HG03045 (cell line): ENCODE results near the gene CLBA1.
"Not testable (repeated sequence)": the region's sequence is repeated elsewhere in the genome, so short reads cannot be mapped to it uniquely, and the experiment has no call there.

Experiments
- ATAC-seq: cut with Tn5 transposase; IDR thresholded peaks from one replicate; pipeline ENCODE4 v1.9.1; 2021; ENCODE audit warnings: mild to moderate bottlenecking, moderate library complexity; ENCODE audit not compliant: unreplicated experiment

The CLBA1 gene

DNA sequence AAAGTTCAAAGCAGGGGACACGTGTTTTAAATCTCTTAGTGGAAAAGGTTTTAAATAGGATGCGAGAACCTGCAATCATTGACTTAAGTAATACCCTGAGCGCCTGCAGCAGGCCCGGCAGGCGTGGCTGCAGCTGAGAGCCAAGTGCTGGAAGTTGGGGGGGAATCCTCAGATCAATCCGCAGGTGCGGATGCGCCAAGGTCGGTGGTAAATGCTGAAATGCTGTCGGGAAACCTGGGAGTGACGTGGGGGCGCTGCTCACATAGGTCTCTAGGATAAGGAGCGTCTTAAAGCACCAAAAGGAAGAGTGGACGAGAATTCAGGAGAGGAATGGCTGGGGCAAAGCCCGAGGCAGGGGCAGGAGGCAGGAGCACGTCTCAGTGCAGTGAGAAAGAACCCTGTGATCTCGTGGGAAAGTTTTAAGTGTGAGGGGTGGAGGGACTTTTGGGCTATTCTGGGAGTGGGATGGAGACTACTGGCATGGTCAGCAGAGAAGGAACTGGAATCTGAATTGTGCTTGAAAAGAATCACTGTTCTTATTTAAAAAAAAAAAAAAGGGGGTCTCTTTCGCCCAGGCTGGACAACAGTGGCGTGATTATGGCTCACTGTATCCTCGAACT, 36.2 kb downstream of the CLBA1 start:
- no peak for ATAC-seq

DNA sequence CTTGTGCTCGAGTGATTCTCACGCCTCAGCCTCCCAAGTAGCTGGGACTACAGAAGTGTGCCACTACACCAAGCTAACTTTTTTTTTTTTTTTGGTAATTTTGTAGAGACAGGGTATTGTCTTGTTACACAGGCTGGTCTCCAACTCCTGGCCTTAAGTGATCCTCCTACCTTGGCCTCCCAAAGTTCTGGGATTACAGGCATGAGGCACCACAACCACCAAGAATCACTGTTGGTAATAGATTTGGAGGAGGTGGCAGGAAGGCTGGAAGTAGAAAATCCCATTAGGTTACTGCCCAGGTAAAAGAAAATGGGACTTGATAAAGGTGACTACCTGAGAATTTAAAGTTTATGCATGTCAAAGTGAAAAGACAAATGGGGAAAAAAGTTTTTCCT, 36.7 kb downstream of the CLBA1 start:
- ATAC-seq, result no peak

DNA sequence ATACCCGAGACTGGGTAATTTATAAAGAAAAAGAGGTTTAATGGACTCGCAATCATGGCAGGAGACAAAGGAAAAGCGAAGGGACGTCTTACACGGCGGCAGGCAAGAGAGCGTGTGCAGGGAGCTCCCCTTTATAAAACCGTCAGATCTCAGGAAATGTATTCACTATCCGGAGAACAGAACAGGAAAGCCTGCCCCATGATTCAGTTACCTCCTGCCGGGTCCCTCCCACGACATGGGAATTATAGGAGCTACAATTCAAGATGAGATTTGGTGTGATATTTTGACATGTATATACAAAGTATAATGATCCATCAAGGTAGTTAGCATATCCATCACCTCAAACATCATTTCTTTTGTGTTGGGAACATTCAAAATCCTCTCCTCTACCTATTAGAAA, 37.6 kb downstream of the CLBA1 start:
- ATAC-seq, result no peak

DNA sequence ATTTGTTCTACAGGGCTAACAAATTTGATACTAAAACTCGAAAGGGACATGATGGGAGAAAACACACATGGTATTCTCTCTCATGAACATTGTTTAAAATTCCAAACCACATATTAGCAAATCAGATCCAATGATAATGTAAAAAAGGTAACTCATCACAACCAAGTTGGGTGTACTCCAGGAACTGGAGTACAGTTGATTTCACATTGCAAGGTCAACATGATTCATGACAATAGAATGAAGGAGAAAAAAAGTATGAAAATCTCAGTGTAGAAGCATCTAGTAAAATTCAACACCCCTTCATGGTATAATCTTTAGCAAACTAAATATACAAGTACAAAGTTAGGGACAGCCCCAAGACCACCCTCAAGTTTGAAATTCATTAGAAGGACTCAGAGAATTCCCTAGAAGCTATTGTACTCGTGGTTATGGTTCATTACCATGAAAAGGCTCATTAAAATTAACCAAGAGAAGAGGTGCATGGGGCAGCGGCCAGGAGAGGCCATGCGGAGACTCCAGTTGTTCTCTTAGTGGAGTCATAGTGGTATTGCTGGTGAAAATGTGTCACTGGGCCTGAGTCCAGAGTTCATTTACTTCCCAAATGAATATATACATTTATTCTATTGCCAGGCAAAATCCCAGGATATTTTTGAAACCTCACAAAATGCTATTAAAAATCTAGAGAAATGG, 38.3 kb downstream of the CLBA1 start:
- ATAC-seq, result no peak

DNA sequence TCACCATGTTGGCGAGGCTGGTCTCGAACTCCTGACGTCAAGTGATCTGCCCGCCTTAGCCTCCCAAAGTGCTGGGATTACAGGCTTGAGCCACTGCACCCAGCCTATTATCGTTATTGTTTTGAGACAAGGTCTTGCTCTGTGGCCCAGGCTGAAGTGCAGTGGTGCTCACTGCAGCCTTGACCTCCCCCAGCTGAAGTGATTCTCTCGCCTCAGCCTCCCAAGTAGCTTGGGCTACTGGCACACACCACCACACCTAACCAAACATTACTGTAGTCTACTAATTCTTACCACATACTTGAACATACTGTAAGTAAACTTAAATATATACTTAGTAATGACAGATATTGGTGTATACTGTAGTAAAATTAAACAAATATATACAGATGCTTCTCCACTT, 39.8 kb downstream of the CLBA1 start:
- no peak for ATAC-seq

DNA sequence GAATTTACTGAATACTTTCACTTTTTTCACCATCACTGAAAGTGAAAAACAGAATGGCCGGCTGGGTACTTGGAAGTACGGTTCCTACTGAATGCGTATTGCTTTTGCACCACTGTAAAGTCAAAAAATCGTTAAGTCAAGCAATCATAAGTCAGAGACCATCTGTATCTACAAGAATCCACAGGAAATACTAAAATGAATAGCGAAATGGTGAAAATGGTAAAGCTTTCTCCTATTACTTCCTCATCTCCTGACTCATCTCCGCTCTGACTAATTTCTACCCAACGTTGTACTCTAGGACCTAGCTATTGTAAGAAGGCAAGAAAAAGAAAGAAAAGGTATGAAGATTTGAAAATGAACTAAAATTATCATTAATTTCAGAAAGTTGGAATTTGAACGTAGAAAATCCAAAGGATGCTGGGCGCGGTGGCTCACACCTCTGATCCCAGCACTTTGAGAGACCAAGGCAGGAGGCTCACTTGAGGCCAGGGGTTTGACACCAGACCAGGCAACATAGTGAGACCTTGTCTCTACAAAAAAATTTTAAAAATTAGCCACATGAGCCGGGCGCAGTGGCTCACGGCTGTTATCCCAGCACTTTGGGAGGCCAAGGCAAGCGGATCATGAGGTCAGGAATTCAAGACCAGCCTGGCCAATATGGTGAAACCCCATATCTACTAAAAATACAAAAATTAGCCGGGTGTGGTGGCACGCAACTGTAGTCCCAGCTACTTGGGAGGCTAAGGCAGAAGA, 40.6 kb downstream of the CLBA1 start:
- no peak for ATAC-seq

DNA sequence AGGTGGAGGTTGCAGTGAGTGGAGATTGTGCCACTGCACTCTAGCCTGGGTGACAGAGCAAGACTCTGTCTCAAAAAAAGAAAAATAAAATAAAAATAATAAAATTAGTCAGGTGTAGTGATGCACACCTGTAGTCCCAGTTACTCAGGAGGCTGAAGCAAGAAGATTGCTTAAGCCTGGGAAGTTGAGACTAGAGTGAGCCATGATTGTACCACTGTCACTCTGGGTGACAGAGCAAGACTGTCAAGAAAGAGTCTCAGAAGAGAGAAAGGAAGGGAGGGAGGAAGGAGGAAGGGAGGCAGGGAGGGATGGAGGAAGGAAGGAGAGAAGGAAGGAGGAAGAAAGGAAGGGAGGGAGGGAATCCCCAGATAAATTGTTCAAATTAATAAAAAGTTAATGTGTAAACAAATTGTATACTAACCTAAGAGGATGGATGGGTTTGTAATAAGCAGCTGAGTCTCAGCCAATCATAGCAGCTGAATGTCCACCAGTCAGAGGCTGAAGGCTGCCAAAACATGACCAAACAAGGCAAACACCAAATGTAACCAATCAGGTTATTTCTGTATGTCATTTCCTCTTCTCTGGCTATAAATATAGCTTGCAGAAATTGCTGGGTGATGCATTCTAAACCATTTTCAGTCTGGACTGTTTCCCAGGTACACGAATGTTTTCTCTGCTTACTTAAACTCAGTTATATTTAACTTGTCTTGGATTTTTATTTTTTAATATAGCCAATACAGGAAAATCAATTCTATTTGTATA, 41.4 kb downstream of the CLBA1 start:
- no peak for ATAC-seq

DNA sequence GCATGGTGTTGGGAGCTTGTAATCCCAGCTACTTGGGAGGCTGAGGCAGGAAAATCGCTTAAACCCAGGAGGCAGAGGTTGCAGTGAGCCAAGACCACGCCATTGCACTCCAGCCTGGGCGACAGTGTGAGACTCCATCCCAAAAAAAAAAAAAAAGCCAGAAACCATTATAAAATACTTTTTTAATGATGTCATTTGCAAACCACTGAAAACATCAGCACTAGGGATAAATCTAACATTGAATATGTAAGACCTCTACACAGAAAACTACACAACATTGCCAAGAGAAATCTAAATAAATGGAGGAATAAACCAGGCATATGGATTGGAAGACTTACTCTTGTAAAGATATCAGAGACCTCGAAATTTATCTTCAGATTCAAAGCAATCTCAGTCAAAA, 42.1 kb downstream of the CLBA1 start:
- ATAC-seq, result not testable (repeated sequence)

DNA sequence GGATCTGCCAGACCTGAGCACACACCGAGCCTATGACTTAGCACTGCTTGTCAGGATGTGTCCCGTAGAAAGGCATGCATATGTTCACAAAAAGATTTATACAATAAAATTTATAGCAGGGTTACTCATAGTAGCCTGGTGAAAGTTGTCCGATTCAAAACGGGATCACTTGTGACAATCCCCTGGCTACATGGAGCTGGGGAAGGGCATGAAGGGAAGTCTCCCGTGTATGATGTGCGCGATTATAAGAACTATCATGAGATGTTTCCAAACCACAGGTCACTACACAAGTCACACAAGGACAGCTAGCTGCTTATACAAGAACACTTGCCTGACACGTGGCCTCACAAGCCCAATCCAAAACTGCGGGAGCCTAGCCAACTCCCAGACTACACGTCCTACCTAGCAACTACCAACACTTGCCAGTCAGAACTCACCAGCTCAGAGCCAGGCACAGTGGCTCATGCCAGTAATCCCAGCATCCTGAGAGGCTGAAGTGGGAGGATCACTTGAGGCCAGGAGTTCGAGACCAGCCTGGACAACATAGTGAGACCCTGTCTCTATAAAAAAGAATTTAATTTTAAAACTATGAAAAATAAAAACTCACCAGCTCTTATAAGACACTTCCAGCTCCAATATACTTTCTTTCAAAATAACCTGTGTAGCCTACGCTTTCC, 42.8 kb downstream of the CLBA1 start:
- ATAC-seq, result no peak

DNA sequence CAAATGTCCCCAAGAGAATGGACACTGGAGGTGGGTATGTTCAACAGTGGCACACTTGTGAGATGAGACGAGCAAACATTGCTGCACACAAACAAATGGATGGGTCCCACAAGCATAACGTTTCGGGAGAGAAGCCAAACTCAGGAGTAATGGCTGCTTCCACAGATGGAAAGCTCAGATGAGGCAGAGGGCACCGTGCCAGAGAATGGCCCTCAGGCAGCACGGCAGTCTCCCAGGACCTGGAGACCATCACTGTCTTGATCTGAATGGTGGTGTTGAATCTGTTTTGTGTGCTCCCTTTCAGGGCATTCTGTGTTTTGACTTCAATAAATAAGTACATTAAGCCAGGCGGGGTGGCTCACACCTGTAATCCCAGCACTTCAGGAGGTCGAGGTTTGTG, 43.8 kb downstream of the CLBA1 start:
- no peak for ATAC-seq

DNA sequence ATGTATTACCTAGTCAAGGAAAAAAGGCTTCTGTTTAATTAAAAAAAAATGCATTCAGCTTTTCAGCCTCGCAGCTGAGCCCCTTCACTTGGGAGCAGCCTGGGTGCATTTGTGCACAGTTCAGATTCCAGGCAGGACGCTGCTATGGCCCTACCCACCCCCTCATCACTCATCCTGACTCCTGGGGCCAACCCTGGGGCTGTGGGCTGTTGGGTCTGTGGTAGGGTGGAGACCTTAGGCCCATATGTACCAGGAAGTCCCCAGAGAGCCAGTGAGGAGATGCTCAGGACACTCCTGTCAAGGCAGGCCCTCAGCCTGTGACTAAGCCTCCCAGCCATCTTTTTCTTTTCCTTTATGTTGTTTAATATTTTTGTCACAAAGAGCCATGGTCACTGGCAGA, 44.6 kb downstream of the CLBA1 start:
- ATAC-seq, result no peak

DNA sequence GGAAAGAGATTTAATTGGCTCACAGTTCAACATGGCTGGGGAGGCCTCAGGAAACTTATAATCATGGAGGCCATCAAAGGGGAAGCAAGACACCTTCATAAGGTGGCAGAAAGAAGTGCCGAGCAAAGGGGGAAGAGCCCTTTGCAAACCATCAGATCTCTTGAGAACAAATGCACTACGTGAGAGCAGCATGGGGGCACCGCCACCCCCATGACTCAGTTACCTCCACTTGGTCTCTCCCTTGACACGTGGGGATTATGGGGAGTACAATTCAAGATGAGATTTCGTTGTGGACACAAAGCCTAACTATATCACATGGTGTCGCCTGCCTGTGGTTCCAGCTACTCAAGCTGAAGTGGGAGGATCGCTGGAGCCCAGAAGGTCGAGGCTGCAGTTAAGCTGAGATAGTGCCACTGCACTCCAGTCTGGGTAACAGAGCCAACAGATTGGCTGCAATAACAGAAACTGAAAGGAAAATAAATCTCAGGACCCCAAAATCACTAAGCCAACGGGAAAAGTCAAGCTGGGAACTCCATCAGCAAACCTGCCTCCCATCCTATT, 45.3 kb downstream of the CLBA1 start:
- no peak for ATAC-seq

DNA sequence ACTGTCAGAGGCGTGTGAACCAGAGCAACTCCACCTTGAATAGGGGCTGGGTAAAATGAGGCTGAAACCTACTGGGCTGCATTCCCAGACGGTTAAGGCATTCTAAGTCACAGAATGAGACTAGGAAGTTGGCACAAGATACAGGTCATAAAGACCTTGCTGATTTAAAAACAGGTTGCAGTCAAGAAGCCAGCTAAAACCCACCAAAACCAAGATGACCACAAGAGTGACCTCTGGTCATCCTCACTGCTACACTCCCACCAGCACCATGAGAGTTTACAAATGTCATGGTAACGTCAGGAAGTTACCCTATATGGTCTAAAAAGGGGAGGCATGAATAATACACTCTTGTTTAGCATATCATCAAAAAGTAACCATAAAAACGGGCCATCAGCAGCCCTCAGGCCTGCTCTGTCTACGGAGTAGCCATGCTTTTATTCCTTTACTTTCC, 46.9 kb downstream of the CLBA1 start:
- ATAC-seq, result not testable (repeated sequence)

DNA sequence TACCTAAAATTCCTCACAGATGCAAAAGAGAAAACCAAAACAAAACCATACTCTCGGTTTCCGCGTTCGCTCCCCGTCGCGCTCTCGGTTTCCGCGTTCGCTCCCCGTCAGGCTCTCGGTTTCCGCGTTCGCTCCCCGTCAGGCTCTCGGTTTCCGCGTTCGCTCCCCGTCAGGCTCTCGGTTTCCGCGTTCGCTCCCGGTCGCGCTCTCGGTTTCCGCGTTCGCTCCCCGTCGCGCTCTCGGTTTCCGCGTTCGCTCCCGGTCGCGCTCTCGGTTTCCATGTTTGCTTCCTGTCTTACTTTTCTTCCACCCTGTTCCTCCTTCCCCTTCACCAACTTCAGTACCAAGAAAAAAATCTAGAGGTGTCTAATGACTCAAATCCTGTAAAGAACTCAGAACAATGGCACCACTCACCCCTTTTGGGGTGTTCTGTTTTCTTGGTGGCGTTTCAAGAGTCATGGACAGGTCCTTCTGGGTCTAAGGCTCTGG, 47.9 kb downstream of the CLBA1 start:
- not testable (repeated sequence) for ATAC-seq

DNA sequence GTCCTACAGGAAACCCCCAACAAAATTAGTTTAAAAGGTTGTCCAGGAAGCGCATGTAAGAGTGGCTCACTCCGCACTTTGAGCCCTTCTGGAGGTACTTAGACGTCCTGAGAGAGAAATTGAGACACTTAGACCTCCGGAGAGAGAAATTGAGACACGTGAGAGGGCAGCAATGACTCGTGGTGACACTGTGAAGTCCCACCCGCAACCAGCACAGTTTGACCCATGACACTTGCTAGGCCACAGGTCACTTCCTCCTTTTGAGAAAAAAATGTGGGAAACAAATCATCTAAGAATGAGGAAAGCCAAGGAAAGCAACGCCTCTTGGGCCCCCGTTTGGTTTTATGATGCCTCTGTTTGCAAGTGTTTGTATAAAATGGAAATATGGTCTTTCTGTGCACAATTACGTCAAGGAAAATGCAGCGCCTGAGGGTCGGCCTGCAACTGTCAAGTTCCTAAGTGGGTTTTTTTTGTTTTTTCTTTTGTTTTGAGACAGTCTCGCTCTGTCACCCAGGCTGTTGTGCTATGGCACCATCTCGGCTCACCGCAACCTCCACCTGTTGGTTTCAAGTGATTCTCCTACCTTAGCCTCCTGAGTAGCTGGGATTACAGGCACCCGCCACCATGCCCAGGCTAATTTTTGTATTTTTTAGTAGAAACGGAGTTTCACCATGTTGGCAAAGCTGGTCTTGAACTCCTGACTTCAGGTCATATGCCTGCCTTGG, 48.9 kb downstream of the CLBA1 start:
- ATAC-seq, result no peak

DNA sequence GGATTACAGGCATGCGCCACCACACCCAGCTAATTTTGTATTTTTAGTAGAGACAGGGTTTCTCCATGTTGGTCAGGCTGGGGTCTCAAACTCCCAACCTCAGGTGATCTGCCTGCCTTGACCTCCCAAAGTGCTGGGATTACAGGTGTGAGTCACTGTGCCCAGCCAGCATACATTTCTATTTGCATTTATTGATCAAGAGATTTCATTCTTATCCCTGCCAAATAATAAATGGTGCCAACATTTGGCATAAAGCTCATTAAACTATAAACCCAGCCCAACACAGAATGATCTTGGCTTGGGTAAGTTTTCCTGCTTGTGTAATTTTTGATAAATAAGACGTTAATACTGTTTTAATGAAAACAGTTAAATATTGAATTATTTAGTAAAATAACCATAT, 50.0 kb downstream of the CLBA1 start:
- ATAC-seq, result not testable (repeated sequence)

DNA sequence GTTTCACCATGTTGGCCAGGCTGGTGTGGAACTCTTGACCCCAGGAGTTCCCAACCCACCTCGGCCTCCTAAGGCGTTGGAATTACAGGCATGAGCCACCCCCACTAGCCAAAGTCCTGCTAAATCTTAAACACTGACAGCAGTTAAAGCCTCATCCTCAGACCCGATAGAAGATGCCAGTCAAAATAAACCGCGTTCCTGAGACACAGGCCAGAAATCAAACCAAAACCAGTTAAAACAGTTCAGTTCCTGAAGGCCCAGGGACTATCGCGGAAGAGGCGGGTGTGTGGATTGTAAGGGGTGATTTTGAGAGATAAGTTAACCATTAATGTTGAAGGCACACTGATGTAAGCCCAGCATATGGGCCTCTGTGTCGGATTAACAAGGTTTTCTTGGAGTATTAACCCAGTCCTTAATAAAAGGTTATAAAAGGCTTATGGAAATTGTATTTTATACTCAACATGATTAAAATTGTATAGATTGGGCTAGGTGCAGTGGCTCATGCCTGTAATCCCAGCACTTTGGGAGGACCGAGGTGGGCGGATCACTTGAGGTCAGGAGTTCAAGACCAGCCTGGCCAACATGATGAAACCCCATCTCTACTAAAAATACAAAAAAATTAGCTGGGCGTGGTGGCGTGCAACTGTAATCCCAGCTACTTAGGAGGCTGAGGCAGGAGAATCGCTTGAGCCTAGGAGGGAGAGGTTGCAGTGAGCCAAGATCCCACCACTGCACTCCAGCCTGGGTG, 54.0 kb downstream of the CLBA1 start:
- ATAC-seq, result no peak

DNA sequence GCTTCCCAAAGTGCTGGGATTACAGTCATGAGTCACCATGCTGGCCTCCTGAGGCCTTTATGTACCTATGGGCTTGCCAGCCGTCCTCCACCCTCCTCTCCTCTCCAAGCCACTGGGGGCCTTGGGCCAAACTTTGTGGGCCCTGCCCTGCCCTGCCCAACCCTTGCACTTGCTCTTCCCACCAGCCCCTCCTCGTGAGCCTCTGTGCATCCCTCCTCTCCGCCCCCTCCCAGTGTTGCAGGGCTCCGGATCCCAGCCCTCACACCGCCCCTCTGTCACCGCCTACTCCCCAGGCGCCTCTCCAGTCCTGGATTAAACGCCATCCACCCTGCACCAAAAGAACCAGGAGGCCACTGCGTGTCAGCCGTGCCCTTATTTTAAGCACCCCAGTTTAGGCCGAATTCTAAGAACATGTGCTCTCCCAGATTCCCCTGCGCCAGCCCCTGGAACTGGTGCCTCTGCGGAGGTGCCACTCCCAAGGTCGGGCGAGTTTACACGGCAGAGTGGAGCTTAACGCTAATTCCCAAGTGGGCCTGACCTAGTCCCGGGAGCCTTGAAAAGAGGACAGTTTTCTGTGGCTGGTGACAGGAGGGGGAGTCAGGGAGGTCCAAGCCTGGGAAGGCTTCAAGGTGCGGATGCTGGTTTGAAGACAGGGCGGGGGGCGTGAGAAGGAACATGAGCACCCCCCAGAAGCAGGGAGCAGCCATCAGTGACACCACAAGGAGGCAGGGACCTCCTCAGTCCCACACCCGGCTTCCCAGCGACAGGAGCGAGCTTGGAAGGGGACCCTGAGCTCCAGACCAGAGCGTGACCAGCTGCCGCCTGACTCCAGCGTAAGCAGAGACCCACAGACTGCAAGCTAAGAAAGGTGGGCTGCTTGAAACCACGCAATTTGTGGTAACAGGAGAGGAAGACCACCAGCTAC, 56.5 kb downstream of the CLBA1 start:
- no peak for ATAC-seq
